ENCODE measurements around the gene FBF1.

- TF ChIP-seq, protein P1, sequence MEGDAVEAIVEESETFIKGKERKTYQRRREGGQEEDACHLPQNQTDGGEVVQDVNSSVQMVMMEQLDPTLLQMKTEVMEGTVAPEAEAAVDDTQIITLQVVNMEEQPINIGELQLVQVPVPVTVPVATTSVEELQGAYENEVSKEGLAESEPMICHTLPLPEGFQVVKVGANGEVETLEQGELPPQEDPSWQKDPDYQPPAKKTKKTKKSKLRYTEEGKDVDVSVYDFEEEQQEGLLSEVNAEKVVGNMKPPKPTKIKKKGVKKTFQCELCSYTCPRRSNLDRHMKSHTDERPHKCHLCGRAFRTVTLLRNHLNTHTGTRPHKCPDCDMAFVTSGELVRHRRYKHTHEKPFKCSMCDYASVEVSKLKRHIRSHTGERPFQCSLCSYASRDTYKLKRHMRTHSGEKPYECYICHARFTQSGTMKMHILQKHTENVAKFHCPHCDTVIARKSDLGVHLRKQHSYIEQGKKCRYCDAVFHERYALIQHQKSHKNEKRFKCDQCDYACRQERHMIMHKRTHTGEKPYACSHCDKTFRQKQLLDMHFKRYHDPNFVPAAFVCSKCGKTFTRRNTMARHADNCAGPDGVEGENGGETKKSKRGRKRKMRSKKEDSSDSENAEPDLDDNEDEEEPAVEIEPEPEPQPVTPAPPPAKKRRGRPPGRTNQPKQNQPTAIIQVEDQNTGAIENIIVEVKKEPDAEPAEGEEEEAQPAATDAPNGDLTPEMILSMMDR (IDR thresholded peaks at IDR 0.05) = peak in 2 of 6 experiments; percentile 14 to 23
- TF ChIP-seq POLR2A (IDR thresholded peaks at IDR 0.05) = peak in 1 of 2 donors; percentile 29
Measured at GRCh38 chr17:75876190-75876937, 64.5 kb downstream of the FBF1 start.

All from thyroid gland (tissue), 4 donors.